Endothelial cell (in vitro differentiated cells): ENCODE data around the gene FARSA. TPM values are rescaled to one million over a fixed set of nuclear protein-coding genes. Genes with fewer than 3 reads are reported as not detected.
"Not testable (repeated sequence)": the region's sequence is repeated elsewhere in the genome, so short reads cannot be mapped to it uniquely, and the experiment has no call there.

Experiments
- DNase-seq: peaks from one replicate; pipeline ENCODE4 v3.0.0; 2021; ENCODE audit warnings: low spot score
- H3K27ac Mint-ChIP-seq: one replicate; pipeline ENCODE4 v1.8.0; 2021; ENCODE audit warnings: mixed read lengths, inconsistent platforms; ENCODE audit not compliant: unreplicated experiment
- H3K27me3 Mint-ChIP-seq: one replicate; pipeline ENCODE4 v1.8.0; 2021; ENCODE audit warnings: mild to moderate bottlenecking, moderate library complexity, mixed read lengths, inconsistent platforms; ENCODE audit not compliant: unreplicated experiment
- H3K36me3 Mint-ChIP-seq: one replicate; pipeline ENCODE4 v1.8.0; 2021; ENCODE audit warnings: mild to moderate bottlenecking, low read depth, mixed read lengths, inconsistent platforms; ENCODE audit not compliant: unreplicated experiment
- H3K4me1 Mint-ChIP-seq: one replicate; pipeline ENCODE4 v1.8.0; 2021; ENCODE audit warnings: mild to moderate bottlenecking, mixed read lengths, inconsistent platforms; ENCODE audit not compliant: unreplicated experiment
- H3K4me3 Mint-ChIP-seq: one replicate; pipeline ENCODE4 v1.8.0; 2021; ENCODE audit warnings: mild to moderate bottlenecking, mixed read lengths, inconsistent platforms; ENCODE audit not compliant: unreplicated experiment
- H3K9me3 Mint-ChIP-seq: one replicate; pipeline ENCODE4 v1.8.0; 2021; ENCODE audit warnings: mixed read lengths, inconsistent platforms; ENCODE audit not compliant: unreplicated experiment
- CTCF ChIP-seq: fragments of 200-600 bp; sonication (generic); IDR thresholded peaks from one replicate; pipeline ENCODE4 v1.5.0; 2021; ENCODE audit warnings: antibody characterized with exemption; ENCODE audit not compliant: unreplicated experiment
- total RNA-seq: library from RNA; stranded (reverse); fragmentation: NEBNext Ultra II Directional; extraction: Animal tissue kit (Norgen Biotek cat#: 25700); gene quantifications from one replicate; pipeline ENCODE4 v1.2.1, GENCODE V29; 2021; ENCODE audit not compliant: unreplicated experiment

Gene FARSA
- total RNA-seq, 1 donor from 2014 or later: 45.8 TPM

GRCh38 chr19:12956446-12957388, 23.2 kb upstream of the FARSA start, which contains the start of gene GADD45GIP1:
TSS of gene GADD45GIP1 (minus strand) at chr19:12957223. CDS start at chr19:12957212, 11 bp downstream.
- H3K4me1 Mint-ChIP-seq: peaks cover 11% of the 10 kb centered on the region
- H3K4me3 Mint-ChIP-seq: peak within 1 kb of the TSS; percentile 91
- DNase-seq: peak; percentile 80

GRCh38 chr19:12955996-12956395, 22.5 kb upstream of the FARSA start:
- H3K4me1 Mint-ChIP-seq: peaks cover 11% of the 10 kb centered on the region
- TF ChIP-seq CTCF: no peak
- peaks cover 23% of the 10 kb centered on the region for H3K36me3 Mint-ChIP-seq
- H3K4me3 Mint-ChIP-seq: peak overlapping the region; percentile 89
- H3K27me3 Mint-ChIP-seq: peaks cover 12% of the 10 kb centered on the region
- H3K9me3 Mint-ChIP-seq: no peaks in the 10 kb centered on the region
- H3K27ac Mint-ChIP-seq: peak overlapping the region; percentile 53
- DNase-seq: no peak

More at GRCh38 chr19:12956446-12957388, 23.2 kb upstream of the FARSA start, which contains the start of gene GADD45GIP1:
- no peak for TF ChIP-seq CTCF
- Mint-ChIP-seq H3K27ac (peak within 1 kb of the TSS; percentile 75), H3K27me3 (peaks cover 11% of the 10 kb centered on the region), H3K36me3 (peaks cover 19% of the 10 kb centered on the region), H3K9me3 (no peaks in the 10 kb centered on the region)

GRCh38 chr19:12955575-12955974, 22.1 kb upstream of the FARSA start:
- Mint-ChIP-seq H3K4me1 (peaks cover 11% of the 10 kb centered on the region), H3K36me3 (peaks cover 26% of the 10 kb centered on the region), H3K27ac (peak overlapping the region; percentile 53), H3K4me3 (peak overlapping the region; percentile 89)
- not testable (repeated sequence) for H3K9me3 Mint-ChIP-seq, H3K27me3 Mint-ChIP-seq, DNase-seq

- H3K27me3 Mint-ChIP-seq: peaks cover 12% of the 10 kb centered on the region
- no peak overlapping the region for H3K27ac Mint-ChIP-seq
- no peak for TF ChIP-seq CTCF
- H3K4me3 Mint-ChIP-seq: peak overlapping the region; percentile 49
- DNase-seq: no peak
- H3K36me3 Mint-ChIP-seq: peaks cover 36% of the 10 kb centered on the region
- no peaks in the 10 kb centered on the region for H3K9me3 Mint-ChIP-seq
- H3K4me1 Mint-ChIP-seq: peaks cover 11% of the 10 kb centered on the region
These were observed 21.1 kb upstream of the FARSA start for GRCh38 chr19:12954612-12954962.

- H3K9me3 Mint-ChIP-seq: no peaks in the 10 kb centered on the region
- peak overlapping the region; percentile 49 for H3K4me3 Mint-ChIP-seq
- H3K36me3 Mint-ChIP-seq: peaks cover 36% of the 10 kb centered on the region
- H3K27ac Mint-ChIP-seq: no peak overlapping the region
- H3K4me1 Mint-ChIP-seq: peaks cover 11% of the 10 kb centered on the region
- DNase-seq: no peak
- H3K27me3 Mint-ChIP-seq: peaks cover 12% of the 10 kb centered on the region
- TF ChIP-seq CTCF: no peak
These were observed 20.5 kb upstream of the FARSA start for GRCh38 chr19:12953799-12954611.
